Activated T-helper 9 cell treated with anti-CD3 and anti-CD28 coated beads, Interleukin-2, amount 50 U/mL, for 16 hours (primary cell): ENCODE results near the gene XPR1.

Source experiments
- DNase-seq: peaks from one replicate; pipeline ENCODE4 v3.0.0-alpha.2; 2020; ENCODE audit warnings: low read depth

Gene XPR1

DNA sequence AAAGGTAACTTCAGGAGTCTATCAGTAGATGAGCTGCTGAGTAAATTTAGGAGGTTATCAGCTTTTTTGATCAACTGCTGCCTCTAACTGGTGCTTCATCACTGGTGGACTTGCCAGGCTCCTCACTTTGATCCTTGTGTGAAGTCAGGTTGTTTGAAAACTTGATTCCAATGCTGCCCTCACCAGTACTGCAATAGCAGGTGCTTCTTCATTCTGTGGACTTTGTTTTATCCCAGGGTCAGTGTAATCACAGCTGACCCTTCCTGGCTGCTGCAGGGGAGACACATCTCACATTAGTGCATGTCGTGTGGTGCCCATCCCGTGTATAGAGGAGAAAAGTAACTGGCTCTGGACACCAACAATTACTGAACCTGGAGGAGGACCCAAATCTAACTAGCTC lies 260.9 kb downstream of the XPR1 start:
- DNase-seq: no peak

DNA sequence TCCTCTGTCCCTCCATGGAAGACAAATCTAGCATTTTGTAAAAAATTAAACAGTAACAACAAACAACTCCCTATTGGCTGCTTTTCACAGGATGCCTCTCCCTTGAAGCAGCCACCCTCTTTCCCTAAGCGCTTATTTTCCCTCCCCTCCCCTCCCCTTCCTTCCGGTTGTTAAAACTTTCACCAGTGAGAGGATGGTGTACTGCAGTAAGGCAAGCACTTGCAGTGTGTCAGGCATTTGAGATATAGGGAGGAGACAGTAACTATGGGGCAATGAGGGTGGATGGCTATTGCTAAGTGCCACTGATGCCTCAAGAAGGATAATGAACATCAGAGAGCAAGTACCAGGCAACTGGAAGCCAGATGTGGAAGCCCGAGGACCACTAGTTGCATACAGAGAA lies 261.8 kb downstream of the XPR1 start:
- DNase-seq: no peak

DNA sequence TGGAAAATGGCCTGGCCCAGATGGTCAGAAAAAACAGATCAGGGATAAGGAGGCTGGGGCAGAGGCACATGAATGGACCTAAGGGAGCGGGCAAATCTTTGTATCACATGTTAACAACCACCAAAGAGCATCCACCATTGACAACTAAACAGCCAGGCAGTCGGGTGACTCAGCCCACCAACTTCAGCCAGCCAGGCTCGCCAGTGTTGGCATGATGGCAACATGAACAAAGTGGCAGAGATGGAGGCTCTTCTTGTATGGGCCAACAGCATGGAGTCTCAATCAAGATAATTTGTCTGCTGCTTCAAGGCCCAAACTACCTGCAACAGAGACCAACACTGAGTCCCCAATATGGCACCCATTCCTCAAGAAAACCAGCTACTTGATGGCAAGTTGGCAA lies 264.3 kb downstream of the XPR1 start:
- no peak for DNase-seq

DNA sequence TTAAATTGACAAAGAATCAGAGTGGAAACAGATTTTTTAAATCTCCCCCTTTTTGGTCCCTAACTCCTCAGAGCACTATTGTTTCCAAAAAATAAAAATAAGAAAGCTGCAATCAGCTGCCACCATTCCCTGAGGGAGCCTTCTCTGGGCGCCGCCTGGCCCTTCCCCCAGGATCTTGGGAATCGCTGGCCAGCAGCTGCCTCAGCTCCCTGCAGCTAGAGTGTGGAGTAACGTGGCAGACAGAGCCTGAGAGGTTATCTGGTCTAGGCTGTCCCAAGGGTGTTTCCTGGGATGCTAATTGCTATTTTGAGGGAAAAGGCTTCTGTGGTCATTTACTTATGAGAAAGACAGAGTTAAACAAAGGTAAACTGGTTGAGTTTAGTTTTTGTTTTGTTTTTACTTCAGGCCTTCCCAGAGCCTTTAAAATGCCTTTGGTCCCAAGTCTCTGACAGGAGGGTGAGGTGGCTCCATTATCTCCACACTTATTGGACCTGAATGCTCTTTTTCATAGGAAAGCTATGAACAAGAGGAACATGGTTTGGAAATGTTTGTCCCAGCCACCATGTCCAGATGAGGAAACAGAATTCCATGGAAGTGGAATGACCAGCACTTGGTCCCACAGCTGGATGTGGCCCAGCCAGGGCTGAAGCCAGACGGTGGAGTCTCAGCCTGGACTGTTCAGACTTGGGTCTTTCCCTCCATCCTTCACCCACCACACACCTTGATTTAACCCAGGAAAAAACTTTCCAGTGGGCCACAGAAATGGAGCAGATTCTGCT lies 266.8 kb downstream of the XPR1 start:
- no peak for DNase-seq

DNA sequence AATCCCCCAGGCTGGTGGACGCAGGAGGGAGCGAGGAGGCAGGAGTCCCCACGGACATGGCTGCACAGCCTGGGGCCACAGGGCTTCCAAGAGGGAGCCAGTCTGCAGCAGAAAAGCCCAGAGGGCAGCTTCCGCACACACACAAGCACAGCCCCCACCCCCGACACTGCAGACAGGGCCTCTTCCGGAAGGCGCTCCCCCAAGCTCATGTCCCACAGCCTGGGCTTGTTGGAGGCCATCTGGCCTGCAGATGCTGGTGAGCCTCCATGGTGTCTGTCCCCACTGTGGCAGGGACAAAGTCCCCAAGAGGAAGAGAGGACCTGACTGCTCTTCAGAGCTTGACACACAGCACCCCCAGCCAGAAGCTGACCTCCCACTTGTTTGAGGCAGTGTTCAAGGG lies 267.4 kb downstream of the XPR1 start:
- no peak for DNase-seq

DNA sequence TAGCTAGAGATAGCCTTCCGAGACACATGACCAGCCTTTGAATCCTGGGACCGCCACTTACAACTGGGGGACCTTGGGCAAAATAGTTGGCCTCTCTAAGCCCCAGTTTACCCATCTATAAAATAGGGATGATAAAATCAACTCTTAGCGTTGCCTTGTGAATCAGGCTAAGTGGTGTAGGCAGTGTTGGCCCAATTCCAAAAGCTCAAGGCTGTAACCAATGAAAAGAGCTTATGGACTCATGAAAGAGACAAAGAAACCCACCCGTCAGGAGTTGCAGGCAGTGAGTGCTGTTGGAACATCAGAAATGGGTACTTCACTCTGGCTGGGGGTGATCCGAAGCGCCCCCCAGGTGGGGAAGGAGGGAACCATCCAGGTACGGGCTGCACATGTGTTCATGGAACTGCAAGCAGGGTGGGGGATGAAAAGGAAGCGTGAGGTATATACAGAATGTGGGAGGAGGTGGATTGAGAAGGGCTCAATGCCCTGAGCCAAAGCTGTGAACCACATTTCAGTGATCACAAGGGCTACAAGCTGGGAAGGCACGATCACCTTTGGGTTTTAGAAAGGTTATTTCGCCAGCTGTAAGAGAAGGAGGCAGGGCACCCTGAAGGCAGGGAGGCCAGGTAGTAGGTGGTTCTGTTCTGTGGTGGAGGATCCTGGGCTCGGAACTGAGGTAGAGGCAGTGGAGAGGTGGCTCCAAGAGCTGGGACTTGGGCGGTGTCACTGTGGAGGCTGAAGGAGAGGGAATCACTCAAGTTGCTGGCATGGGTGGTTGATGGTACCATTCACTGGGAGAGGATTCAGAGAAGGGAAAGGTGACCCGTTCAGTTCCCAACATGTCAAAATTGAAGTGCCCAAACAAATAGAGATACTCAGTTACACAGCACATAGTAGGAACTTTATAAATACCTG lies 269.5 kb downstream of the XPR1 start:
- DNase-seq: no peak

DNA sequence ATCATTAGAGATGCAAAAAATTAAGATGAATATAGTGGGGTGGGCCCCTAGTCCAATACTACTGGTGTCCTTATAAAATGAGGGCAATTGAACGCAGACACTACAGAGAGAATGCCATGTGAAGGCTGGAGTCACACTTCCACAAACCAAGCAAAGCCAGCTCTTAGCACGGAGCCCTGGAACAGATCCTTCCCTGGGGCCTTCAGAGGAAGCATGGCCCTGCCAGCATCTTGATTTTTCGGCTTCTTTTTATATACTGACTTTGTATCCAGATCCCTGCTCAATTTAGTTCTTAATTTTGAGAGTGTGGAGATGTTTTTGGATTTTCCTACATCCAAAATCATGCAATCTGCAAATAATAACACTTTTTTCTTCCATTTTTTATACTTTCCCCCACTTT lies 270.7 kb downstream of the XPR1 start:
- no peak for DNase-seq

DNA sequence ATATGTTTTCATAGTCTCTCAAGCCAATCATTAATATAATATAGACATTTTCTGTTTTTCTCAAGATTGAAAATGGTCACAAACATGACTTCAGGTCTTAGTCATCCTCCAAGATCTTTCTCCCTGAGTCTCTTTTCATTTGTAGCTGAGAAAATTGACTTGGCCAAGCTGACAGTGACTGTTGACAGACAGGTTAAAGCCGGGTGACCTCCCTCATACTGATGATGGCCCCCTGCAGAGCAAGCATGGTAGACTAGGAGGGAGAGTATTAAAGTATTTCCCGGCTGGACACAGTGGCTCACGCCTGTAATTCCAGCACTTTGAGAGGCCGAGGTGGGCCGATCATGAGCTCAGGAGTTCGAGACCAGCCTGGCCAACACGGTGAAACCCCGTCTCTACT lies 274.1 kb downstream of the XPR1 start:
- no peak for DNase-seq

DNA sequence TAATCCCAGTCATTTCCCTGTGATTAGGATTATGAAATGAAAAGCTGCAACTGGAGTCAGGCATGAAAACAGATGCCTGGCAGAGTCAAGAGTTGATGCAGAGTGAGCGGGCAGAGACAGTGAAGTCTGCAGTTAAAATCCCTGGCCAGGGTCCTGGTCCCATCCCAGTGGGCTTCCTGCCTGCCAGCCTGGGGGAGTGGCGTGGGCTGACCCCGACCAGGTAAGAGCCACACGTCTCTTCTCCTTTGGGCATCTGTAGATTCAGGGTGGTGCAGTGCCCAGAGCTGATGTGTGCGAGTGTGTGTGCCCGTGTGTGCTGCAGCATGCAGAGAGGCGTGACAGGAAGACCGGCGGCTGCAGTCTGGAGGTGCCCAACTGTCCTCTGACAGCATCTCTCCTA lies 274.7 kb downstream of the XPR1 start:
- no peak for DNase-seq

DNA sequence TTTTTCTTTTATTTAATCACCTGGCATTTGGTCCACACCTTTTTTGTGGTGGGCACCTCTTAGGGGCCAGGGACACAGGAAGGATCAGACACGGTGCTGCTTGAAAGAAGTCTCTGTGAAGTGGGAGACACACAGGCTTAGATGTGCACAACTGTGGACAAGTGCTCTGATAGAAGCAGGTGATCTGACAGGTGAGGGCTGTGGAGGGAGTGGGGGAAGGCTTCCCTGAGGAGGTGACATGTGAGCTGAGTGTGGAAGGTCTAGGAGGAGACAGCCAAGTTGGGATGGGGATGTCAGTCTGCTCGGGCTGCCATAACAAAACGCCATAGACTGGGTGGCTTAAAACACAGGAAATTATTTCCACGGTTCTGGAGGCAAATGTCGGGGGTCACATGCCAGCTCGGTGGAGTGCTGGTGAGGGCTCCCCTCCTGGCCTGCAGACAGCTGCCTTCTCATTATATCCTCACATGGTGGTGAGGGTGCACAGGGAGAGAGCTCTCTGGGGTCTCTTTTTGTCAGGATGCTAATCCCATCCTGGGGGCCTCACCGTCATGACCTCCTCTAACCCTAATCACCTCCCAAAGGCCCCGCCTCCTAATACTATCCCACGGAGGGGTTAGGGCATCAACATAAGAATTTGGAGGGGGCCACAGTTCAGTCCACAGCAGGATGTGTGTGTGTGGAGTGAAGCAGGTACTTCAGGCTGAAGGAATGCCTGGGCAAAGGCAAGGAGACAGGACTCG lies 275.7 kb downstream of the XPR1 start:
- DNase-seq: no peak

DNA sequence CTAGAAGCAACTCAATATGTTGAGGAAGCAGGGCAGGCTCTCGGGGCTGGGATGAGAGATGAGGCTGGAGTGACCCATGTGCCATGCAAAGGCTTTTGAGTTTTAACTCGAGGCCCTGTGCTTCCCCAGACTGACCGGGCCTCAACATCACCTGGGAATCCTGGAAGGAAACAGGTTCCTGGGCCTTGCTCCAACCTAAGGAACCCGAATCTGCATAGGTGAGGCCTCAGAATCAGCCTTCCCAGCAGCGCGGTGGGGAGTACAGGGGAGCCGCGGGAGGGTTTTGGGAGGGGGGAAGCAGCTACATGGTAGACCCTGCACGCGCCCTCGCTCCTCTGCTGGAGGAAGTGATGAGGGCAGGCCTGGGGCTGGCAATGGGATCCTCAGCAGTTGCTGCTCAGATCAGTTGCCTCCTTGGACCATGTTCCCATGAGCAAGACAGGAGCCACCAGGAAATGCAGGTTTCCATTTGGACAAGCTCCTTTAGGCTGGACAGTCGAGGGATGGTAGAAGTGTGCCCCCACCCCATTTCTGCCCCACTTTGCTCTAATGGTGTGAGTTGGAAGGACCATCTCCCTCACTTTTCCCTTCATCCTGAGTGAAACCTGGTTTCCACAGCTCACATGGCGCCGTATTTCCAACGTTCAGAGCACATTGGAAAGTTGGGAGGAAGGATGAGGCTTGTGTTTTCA lies 276.4 kb downstream of the XPR1 start:
- no peak for DNase-seq

DNA sequence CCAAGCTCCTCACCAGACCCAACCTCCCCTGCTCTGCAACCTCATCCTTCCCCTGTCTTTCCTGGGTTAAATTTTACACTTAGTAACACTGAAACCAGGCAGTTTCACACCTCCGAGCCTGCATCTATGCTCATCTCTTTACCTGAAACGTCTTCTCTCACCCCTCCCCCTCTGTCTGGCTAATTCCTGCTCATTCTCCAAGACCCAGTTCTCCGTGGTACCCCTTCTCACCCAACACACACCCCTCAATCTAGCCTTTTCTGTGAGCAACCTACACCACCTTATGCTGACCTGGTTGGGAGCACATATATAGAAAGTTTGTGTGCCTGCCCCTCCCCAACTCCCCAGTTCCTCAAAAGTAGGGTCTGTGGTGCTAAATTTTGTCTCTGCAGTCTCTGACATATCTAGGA lies 277.2 kb downstream of the XPR1 start:
- no peak for DNase-seq

DNA sequence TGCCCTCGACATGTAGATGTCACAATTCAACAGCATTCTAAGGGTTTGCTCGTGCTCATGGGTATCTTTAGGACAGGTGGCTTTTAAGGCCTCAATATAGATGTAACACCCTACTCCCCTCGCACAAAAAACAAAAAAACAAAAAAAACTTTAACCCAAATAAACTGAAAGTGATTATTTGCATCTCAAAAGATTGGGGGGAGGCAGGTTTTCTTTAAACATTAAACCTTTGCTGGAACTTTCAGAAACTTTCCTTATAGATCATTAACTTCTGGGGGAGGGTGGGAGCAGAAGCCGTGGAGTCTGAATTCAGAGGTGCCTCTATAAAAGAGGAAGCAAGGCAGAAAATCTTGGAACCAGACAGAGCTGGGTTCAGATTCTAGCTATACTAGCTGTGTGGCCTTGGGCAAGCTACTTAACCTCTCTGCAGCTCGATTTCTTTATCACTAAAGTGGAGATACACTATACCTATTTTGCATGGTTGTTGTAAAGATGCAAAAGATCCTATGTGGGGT lies 277.7 kb downstream of the XPR1 start:
- no peak for DNase-seq

DNA sequence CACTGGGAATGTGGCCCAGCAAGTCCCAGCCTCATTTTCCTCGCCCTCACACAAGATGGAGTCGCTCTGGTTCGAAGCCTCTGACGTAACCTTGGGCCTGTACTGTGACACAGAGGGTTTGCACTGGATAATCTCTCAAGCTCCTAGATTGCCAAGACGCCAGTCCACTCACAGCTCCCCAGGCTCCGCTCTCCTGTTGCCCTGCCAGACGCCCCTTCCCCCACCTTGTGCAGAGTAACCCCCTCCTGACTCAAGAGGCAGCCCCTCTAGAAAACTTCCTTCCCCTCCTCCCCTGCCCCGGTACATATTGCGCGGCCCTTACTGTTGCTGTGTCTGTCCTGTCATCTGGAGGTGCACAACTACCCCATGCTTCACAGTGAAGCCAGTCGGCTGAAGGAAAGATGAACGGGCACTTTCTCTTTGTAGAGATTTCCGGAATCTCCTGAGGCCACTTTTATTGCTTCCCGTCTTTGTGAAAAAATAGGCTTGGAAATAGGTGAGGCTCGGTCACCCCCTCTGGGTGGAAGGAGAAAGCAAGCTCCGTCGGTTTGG lies 279.9 kb downstream of the XPR1 start:
- no peak for DNase-seq

DNA sequence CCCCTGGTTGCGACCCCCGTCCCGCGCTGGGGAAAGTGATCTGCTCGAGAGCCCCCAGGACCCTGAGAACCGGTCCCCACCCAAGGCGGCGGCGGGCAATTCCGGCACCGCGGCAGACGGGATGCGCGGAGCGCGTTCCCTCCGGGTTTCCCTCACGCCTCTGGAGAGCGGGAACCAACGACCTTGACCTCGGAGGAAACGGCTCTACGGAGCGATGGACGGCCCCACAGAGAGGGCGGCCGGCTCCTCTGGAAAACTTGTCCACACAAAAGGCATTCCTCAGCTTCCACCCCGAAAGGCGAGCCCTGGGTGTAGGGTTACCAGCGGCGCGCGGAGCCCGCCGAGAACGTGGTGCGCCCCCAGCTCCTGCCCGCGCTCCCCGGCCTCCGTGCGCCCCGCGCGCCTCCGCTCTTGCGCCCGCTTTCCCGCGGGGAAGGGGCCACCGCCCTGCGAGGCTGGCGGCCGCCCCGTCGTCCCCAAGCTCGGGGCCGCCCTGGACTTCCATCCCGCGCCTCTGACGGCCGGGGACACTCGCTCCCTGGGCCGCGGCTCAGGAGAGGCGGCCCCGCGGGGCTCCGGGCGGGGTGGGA lies 280.5 kb downstream of the XPR1 start:
- DNase-seq: no peak

DNA sequence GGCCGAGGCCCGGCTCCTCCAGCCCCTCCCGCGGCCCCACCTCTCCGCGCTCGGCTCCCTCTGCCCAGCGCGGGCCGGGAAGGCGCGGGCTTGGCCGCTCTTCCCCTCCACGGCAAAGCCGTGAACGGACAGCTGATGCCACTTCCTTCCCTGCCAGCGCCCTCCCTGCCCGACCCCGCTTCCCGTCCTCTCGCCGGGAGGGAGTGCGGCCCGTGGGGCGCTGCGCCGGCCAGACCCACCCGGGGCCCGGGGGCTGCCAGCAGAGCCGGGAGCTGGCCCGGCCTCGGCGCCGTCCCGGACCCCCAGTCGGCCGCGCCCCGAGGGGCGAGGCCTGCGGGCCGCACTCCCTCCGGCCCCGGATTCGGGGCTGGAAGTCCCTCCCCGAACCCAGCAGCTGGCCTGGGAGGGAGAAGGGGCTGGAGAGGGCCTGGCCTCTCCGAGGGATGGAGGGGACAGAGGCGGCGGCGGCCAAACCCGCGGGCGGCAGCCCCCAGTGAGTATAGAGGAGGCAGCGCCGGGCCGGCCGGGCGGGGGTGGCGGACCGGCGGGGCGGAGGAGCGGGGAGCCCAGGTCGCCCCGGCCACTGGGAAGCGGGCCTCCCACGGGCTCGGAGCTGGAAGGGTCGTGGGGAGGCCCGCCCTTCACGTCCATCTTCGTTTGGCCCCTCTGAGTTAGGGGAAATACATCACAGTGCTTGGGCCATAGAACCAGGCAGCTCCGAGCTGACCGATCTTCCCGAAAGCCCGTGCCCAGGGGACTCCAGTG lies 281.2 kb downstream of the XPR1 start, which contains the start of gene KIAA1614:
Gene KIAA1614, plus strand, starts transcription at position 97 of the 765 bp plus-strand sequence. Its CDS starts 347 bp downstream, at position 444.
- no peak for DNase-seq

DNA sequence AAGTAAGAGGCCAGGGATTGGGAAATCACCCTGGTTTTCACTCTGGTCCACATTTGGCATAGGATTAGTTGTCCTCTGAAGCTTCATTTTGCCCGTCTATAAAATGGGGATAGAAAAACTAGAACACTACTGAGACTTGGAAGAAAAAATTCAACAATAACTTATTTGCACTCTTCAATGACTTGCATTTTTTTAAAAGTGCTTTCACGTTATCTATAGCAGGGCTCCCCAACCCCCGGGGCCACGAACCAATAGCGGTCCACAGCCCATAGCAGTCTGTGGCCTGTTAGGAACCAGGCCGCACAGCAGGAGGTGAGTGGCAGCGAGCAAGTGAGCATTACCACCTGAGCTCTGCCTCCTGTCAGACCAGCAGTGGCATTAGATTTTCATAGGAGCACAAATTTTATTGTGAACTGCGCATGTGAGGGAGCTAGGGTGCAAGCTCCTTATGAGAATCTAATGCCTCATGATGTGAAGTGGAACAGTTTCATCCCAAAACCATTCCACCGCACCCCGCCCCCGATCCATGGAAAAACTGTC lies 283.7 kb downstream of the XPR1 start:
- no peak for DNase-seq

DNA sequence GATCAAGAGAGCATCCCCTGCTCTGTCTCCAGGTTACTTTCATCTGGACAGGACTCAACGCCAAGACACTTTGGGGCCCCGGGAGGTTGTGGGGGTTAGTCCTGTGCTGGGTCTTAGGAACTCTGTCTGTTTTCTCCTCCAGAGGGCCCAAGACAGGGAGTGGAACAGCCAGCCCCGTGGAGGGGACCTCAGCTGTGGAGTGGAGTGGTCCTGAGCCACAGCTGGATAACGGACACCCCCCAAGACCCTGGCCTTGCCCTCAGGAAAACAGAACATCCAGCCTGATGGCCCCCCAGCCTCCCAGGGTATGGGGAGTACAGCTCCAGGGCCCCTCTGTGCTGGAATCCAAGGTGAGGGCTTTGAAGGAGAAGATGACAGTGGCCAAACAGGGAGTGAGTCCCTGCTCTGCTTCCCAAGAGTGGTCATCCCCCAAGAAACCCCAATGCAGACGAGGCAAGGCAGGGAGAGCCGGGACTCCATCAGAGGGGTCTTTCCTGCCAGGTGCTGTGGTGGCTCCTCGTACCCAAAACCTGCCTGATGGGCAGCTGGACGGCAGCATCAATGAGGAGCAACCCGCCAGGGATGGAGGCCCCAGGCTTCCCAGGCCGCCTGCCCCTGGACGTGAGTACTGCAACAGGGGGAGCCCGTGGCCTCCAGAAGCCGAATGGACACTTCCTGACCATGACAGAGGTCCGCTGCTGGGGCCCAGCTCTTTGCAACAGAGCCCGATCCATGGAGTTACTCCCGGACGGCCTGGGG lies 284.4 kb downstream of the XPR1 start:
- no peak for DNase-seq

DNA sequence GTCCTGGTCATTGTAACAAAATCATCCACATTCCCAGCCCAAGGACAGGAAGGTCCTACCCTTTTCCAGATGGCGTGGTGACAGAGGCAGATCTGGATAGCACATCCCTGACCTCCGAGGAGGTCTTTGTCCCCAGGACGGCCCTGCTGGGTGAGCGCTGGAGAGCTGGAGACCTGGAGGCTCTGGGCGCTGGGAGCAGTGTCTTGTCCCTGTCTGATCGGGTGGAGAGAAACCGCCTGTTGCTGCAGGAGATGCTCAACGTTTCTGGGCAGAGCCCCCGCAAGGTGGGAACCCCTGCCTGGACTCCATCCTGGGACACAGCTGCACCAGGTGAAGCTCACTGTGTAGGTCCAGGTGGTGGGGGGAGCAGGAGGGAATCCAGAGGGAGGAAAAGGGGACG lies 284.9 kb downstream of the XPR1 start:
- DNase-seq: no peak
